ENCODE results near the gene ABCC2.
"Not testable (repeated sequence)": the region's sequence is repeated elsewhere in the genome, so short reads cannot be mapped to it uniquely, and the experiment has no call there.

Gene ABCC2

DNA sequence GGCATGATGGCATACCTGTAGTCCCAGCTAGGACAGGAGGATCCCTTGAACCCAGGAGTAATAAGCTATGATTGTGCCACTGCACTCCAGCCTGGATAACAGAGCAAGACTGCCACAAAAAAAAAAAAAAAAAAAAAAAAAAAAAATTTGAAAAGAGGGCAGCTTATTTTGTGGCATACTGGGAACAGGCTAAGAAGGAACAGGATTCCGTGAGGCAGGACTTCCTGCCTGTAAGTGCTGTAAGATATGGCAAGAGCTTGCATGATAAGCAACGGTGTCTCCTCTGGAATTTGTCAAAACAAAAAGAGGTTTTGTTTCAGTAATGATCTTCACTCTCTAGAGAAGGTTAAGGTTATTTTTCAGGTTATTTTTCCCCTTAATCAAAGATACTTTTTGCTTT lies 101.1 kb downstream of the ABCC2 start:
- in situ Hi-C loops (cut with MboI; ENCODE audit: low sequenced_read_pairs), result no loop called here

DNA sequence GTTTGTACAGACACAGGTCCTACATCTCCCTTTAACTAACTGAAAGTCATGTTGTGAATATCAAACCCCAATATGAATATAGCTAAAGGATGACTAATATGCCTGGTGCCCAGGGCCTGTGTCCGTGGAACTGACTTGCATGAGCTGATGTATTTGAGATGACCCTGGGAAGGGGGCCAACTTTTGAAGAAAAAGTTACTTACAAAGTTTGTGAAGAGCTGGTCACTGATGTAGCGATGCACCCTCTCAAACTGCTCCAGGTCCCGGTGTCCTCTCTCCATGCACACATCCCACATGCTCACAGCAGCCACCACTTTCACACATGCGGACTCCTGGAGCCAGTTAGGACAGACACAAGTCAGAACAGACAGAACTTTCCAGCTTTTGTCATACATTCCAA lies 106.2 kb downstream of the ABCC2 start:
- in situ Hi-C loops (cut with MboI; ENCODE audit: low sequenced_read_pairs), result no loop called here

DNA sequence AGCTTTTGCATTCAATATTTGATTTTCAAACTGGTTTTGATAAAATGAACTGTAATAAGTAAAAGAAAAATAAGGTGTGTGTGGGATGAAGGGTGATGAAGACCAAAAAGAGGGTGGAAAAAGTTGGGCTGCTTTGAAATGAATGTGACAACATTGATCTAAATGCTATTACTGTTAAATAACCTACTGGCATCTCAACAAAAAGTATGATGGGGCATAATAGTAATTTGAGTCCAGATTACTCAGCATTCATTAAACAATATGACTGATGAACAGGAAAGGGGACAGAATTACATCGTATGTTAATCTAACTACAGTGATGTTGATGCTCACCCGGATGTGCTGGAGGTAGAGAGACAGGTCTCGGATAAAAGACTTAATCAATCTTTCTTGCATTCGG lies 112.2 kb downstream of the ABCC2 start:
- in situ Hi-C loops (cut with MboI; ENCODE audit: low sequenced_read_pairs), result no loop called here

DNA sequence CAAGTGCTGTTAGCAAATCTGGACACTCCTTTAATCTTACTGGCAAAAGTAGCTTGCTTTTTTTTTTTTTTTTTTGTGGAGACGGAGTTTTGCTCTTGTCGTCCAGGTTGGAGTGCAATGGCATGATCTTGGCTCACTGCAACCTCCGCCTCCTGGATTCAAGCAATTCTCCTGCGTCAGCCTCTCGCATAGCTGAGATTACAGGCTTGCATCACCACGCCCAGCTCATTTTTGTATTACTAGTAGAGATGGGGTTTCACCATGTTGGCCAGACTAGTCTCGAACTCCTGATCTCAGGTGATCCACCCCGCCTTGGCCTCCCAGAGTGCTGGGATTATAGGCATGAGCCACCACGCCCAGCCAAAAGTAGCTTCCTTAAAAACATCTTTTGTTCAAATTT lies 112.6 kb downstream of the ABCC2 start:
- in situ Hi-C loops (cut with MboI; ENCODE audit: low sequenced_read_pairs), result not testable (repeated sequence)

DNA sequence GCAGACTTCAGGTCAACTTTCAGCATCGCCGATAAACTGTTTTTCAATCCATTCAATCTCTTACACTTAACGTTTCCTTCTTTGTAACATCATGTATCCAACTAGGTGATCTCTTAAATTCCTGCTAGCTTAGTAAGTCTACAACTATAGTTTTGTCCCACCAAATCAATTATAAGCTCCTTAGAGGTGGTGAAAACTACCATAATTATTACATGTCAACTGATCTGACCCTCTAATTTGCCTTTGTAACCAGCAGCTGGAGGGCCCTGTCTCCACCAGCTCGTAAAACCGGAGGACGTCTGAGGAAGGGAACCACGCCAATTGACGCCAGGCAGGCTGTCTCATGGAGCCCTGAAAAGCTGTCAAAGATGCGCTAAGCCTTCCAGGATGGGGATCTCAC lies 113.4 kb downstream of the ABCC2 start:
- in situ Hi-C loops (cut with MboI; ENCODE audit: low sequenced_read_pairs), result no loop called here

Data from HL-60/S4 treated with phorbol 12-myristate 13-acetate at 8.2 ng/mL for 4 days and 3 days (cell line).